Testis (tissue), 3 donors: ENCODE data around the gene WASHC3. TPM values are rescaled to one million over a fixed set of nuclear protein-coding genes. Genes with fewer than 3 reads are reported as not detected.

Experiments
- DNase-seq: peaks from one replicate; pipeline ENCODE4 v3.0.0-alpha.2; 2019
- H3K27ac ChIP-seq, 2 donors: fragments of 200-600 bp; sonication (generic); one replicate each; pipeline ENCODE4 v1.5.1; 2019
- H3K27me3 ChIP-seq: fragments of 200-600 bp; sonication (generic); one replicate; pipeline ENCODE4 v1.5.1; 2019
- H3K36me3 ChIP-seq: fragments of 200-600 bp; sonication (generic); one replicate; pipeline ENCODE4 v1.5.1; 2017; ENCODE audit warnings: low read depth; ENCODE audit errors: missing control alignments
- H3K4me1 ChIP-seq: fragments of 200-600 bp; sonication (generic); one replicate; pipeline ENCODE4 v1.5.1; 2019
- H3K4me3 ChIP-seq, 2 donors: fragments of 200-600 bp; sonication (generic); one replicate each; pipeline ENCODE4 v1.5.1; 2017 to 2019
- H3K9me3 ChIP-seq: fragments of 200-600 bp; sonication (generic); one replicate; pipeline ENCODE4 v1.5.1; 2017
- POLR2A ChIP-seq: fragments of 450-650 bp; IDR thresholded peaks from one replicate; pipeline ENCODE4 v1.6.1; 2017; ENCODE audit warnings: antibody characterized with exemption, mild to moderate bottlenecking, moderate library complexity
- WGBS, 2 donors: methylation state at CpG; one replicate each; pipeline ENCODE4 v1.1.5; 2018; 5-methylcytosine and 5-hydroxymethylcytosine counted together
- intact Hi-C: fragments of 100-400 bp; cut with DNase I; formaldehyde crosslinking; loops from one replicate; pipeline ENCODE4 v1.15.1; 2023; ENCODE audit warnings: low total_unique reads
- polyA plus RNA-seq: library from polyadenylated mRNA; stranded (reverse); fragments of 350-450 nt; fragmentation: Illumina TruSeq; extraction: RNeasy Lipid Tissue Mini Kit (QIAGEN cat#74804); gene quantifications from one replicate; pipeline ENCODE4 v1.2.3, GENCODE V29; 2014; ENCODE audit warnings: low read depth, low replicate concordance; ENCODE audit not compliant: insufficient read depth
- total RNA-seq, 2 donors: library from RNA; depleted of rRNA; stranded (reverse); fragments of >200 nt; gene quantifications; one replicate each; pipeline ENCODE4 v1.2.3, GENCODE V29; 2016
- TF ChIP-seq, protein P1 (sequence below), 3 experiments: fragments of 450-650 bp in 2 of 3; fragments of 200-600 bp in 1 of 3; sonication (generic) in 1 of 3; IDR thresholded peaks; one replicate each; pipeline ENCODE4 v1.5.1; 2016 to 2019; ENCODE audit warnings: antibody characterized with exemption in 3 of 3, mild to moderate bottlenecking in 2 of 3, moderate library complexity in 1 of 3

The WASHC3 gene
- total and polyA plus RNA-seq, 3 donors from 2014 or later, result 140 to 298 (median 192) TPM

DNA sequence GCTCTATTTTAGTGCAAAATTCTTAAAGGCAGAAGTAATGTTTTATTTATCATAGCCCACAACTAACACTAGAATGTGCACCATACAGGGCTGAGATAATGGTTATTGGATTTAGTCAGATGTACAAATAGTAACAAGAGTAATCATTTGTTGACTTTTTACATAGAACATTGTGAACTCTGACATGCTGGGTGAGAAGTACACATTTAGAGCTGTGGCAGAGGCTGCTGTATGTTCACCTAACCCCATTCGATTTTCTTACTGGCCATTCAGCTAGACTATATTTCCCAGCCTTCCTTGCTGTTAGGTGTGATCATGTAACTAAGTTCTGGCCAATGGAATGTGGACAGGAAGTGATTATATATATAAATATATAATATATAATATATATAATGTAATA is 95.3 kb downstream of the WASHC3 start:
- intact Hi-C loops, result no loop called here
- DNase-seq, result no peak
- Histone ChIP-seq H3K4me3 (no peak overlapping the region), H3K36me3 (no peaks in the 10 kb centered on the region), H3K4me1 (no peaks in the 10 kb centered on the region), H3K27me3 (no peaks in the 10 kb centered on the region), H3K27ac (no peak overlapping the region), H3K9me3 (no peaks in the 10 kb centered on the region)
- 81 to 97% methylated on average over 1 of the region's 1 CpG for WGBS, 2 donors
- no peak for TF ChIP-seq POLR2A
- TF ChIP-seq, protein P1, sequence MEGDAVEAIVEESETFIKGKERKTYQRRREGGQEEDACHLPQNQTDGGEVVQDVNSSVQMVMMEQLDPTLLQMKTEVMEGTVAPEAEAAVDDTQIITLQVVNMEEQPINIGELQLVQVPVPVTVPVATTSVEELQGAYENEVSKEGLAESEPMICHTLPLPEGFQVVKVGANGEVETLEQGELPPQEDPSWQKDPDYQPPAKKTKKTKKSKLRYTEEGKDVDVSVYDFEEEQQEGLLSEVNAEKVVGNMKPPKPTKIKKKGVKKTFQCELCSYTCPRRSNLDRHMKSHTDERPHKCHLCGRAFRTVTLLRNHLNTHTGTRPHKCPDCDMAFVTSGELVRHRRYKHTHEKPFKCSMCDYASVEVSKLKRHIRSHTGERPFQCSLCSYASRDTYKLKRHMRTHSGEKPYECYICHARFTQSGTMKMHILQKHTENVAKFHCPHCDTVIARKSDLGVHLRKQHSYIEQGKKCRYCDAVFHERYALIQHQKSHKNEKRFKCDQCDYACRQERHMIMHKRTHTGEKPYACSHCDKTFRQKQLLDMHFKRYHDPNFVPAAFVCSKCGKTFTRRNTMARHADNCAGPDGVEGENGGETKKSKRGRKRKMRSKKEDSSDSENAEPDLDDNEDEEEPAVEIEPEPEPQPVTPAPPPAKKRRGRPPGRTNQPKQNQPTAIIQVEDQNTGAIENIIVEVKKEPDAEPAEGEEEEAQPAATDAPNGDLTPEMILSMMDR (IDR thresholded peaks at IDR 0.05), result no peak

DNA sequence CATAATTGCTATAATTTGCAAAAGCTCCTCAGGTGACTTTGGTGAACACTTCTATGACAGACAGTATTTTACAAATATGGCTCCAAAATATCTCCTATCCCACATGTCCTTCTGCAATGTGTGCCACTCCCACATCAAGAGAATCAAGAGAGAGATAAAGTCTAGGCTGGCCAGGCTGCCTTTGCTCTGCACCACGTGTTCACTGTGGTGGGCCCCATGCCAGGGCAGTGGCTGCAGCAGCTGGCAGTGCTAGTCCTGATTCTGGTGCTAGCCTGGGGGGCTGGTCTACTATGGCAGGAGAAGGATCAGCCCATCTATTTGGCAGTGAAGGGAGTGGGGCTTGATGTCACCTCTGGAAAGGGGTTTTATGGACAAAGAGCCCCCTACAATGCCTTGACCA is 98.1 kb downstream of the WASHC3 start:
- TF ChIP-seq, protein P1 (IDR thresholded peaks at IDR 0.05), result no peak
- TF ChIP-seq POLR2A, result no peak
- H3K9me3 ChIP-seq, result no peaks in the 10 kb centered on the region
- no peak overlapping the region for H3K4me3 ChIP-seq
- 17 to 21% methylated on average over 1 of the region's 1 CpG for WGBS, 2 donors
- no peaks in the 10 kb centered on the region for H3K4me1 ChIP-seq
- no peak overlapping the region for H3K27ac ChIP-seq
- DNase-seq, result peak; percentile 41
- intact Hi-C loops, result no loop called here
- no peaks in the 10 kb centered on the region for H3K27me3 ChIP-seq
- no peaks in the 10 kb centered on the region for H3K36me3 ChIP-seq

Other genes starting within 250 kb of the WASHC3 start
- gene GNPTAB, start 231.0 kb downstream of the WASHC3 start, total RNA-seq, result 10 to 100 TPM; 39.6 to 41.3 TPM
- gene GNPTAB, start 231.0 kb downstream of the WASHC3 start, polyA plus RNA-seq, result 19.1 TPM
- 1 to 10 TPM; 4.4 to 4.5 TPM for gene DRAM1, start 184.4 kb downstream of the WASHC3 start, total RNA-seq
- gene DRAM1, start 184.4 kb downstream of the WASHC3 start, polyA plus RNA-seq, result 13.1 TPM
- 10 to 100 TPM; 20.1 to 25.2 TPM for gene NUP37, start 58.1 kb upstream of the WASHC3 start, total RNA-seq
- 38.1 TPM for gene NUP37, start 58.1 kb upstream of the WASHC3 start, polyA plus RNA-seq
- 10 to 100 TPM in 1 of 2 donors, 1 to 10 TPM in 1; 9.9 to 15.1 TPM for gene PARPBP, start 58.2 kb upstream of the WASHC3 start, total RNA-seq
- gene PARPBP, start 58.2 kb upstream of the WASHC3 start, polyA plus RNA-seq, result 7.0 TPM
- gene PMCH, start 135.8 kb upstream of the WASHC3 start, total RNA-seq, result not detected
- gene PMCH, start 135.8 kb upstream of the WASHC3 start, polyA plus RNA-seq, result not detected